ENCODE measurements around the gene PSG5. TPM values are rescaled to one million over a fixed set of nuclear protein-coding genes. Genes with fewer than 3 reads are reported as not detected.
"Not testable (repeated sequence)": the region's sequence is repeated elsewhere in the genome, so short reads cannot be mapped to it uniquely, and the experiment has no call there.

Gene PSG5
- not detected for total RNA-seq
- long read RNA-seq: 0 reads

- intact Hi-C loops (cut with DNase I); DNase-seq (ENCODE audit: low spot score): not testable (repeated sequence)
Observed at GRCh38 chr19:43186311-43186935, at the start of gene PSG5. Gene PSG5, minus strand, starts transcription at chr19:43186536. Its CDS starts 131 bp downstream, at chr19:43186405.

GRCh38 chr19:43235686-43236085, 49.4 kb upstream of the PSG5 start:
- DNase-seq (ENCODE audit: low spot score); intact Hi-C loops (cut with DNase I): not testable (repeated sequence)

GRCh38 chr19:43229315-43229714, 43.0 kb upstream of the PSG5 start:
- no peak for DNase-seq (ENCODE audit: low spot score)
- intact Hi-C loops (cut with DNase I): no loop called here

- intact Hi-C loops (cut with DNase I); DNase-seq (ENCODE audit: low spot score): not testable (repeated sequence)
Observed at GRCh38 chr19:43228730-43229129, 42.4 kb upstream of the PSG5 start.

GRCh38 chr19:43226986-43227385, 40.6 kb upstream of the PSG5 start:
- intact Hi-C loops (cut with DNase I); DNase-seq (ENCODE audit: low spot score): not testable (repeated sequence)

- no peak for DNase-seq (ENCODE audit: low spot score)
- intact Hi-C loops (cut with DNase I): no loop called here
Observed at GRCh38 chr19:43224855-43225253, 38.5 kb upstream of the PSG5 start.

- DNase-seq (ENCODE audit: low spot score); intact Hi-C loops (cut with DNase I): not testable (repeated sequence)
Observed at GRCh38 chr19:43224201-43224854, 38.0 kb upstream of the PSG5 start.

GRCh38 chr19:43221891-43222290, 35.6 kb upstream of the PSG5 start:
- DNase-seq (ENCODE audit: low spot score); intact Hi-C loops (cut with DNase I): not testable (repeated sequence)

- intact Hi-C loops (cut with DNase I); DNase-seq (ENCODE audit: low spot score): not testable (repeated sequence)
Observed at GRCh38 chr19:43219136-43219535, 32.8 kb upstream of the PSG5 start.

GRCh38 chr19:43215881-43216280, 29.5 kb upstream of the PSG5 start:
- intact Hi-C loops (cut with DNase I); DNase-seq (ENCODE audit: low spot score): not testable (repeated sequence)

- DNase-seq (ENCODE audit: low spot score): no peak
- intact Hi-C loops (cut with DNase I): no loop called here
Observed at GRCh38 chr19:43207991-43208390, 21.7 kb upstream of the PSG5 start.

- intact Hi-C loops (cut with DNase I); DNase-seq (ENCODE audit: low spot score): not testable (repeated sequence)
Observed at GRCh38 chr19:43207174-43207573, 20.8 kb upstream of the PSG5 start.

- intact Hi-C loops (cut with DNase I); DNase-seq (ENCODE audit: low spot score): not testable (repeated sequence)
Observed at GRCh38 chr19:43205471-43206105, 19.3 kb upstream of the PSG5 start, which contains the start of gene PSG4. Gene PSG4, minus strand, starts transcription at chr19:43205638. Its CDS starts 102 bp downstream, at chr19:43205536.

GRCh38 chr19:43203611-43204010, 17.3 kb upstream of the PSG5 start:
- DNase-seq (ENCODE audit: low spot score); intact Hi-C loops (cut with DNase I): not testable (repeated sequence)

- intact Hi-C loops (cut with DNase I); DNase-seq (ENCODE audit: low spot score): not testable (repeated sequence)
Observed at GRCh38 chr19:43201891-43202290, 15.6 kb upstream of the PSG5 start.

GRCh38 chr19:43201337-43201801, 15.0 kb upstream of the PSG5 start:
- DNase-seq (ENCODE audit: low spot score); intact Hi-C loops (cut with DNase I): not testable (repeated sequence)

- intact Hi-C loops (cut with DNase I); DNase-seq (ENCODE audit: low spot score): not testable (repeated sequence)
Observed at GRCh38 chr19:43198686-43199419, 12.5 kb upstream of the PSG5 start.

- DNase-seq (ENCODE audit: low spot score); intact Hi-C loops (cut with DNase I): not testable (repeated sequence)
Observed at GRCh38 chr19:43197666-43198397, 11.5 kb upstream of the PSG5 start.

GRCh38 chr19:43194397-43194796, 8.1 kb upstream of the PSG5 start:
- DNase-seq (ENCODE audit: low spot score); intact Hi-C loops (cut with DNase I): not testable (repeated sequence)
